ENCODE measurements around the gene SS18L1.

The SS18L1 gene

DNA sequence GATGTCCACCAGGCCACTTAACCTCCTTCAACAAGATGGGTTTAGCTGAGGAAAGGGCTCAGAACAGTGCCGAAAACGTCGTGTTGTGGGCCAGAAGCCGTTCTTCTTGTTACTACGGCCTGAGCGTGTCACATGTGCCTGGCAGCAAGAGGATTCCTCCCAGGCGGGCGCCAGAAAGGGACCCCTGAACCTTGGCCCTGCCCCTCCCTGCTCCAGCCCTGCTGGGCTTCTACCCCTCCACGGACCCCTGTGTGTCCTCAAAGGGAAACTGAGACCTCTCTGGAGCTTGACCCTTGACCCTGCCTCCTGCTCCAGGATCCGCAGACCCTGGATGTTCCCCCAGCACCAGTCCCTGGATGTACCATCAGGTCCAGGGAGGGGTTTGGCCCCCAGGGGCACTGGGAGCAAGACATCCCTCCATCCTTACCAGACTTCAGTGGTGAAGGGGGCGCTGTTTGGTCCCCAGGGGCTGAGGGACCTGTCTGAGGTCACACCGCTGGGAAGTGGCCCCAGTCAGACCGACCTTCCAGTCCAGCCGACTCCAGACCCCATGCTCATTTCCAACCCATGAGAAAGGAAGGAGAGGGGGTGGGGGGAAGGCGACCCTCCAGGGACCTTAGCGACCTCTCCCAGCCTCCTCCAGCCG lies 66.4 kb downstream of the SS18L1 start:
- H3K4me3 ChIP-seq (ENCODE audit: low read depth, low read length) = no peak overlapping the region
- DNase-seq (ENCODE audit: low read depth, low spot score) = no peak
- ChIA-PET POLR2A (interaction anchor here (0.9 kb wide), 1 partner anchor 12 kb away, joined by 3 read pairs; no protein-coding TSS in a partner anchor), CTCF (no interaction called here)
- TF ChIP-seq, protein P1, sequence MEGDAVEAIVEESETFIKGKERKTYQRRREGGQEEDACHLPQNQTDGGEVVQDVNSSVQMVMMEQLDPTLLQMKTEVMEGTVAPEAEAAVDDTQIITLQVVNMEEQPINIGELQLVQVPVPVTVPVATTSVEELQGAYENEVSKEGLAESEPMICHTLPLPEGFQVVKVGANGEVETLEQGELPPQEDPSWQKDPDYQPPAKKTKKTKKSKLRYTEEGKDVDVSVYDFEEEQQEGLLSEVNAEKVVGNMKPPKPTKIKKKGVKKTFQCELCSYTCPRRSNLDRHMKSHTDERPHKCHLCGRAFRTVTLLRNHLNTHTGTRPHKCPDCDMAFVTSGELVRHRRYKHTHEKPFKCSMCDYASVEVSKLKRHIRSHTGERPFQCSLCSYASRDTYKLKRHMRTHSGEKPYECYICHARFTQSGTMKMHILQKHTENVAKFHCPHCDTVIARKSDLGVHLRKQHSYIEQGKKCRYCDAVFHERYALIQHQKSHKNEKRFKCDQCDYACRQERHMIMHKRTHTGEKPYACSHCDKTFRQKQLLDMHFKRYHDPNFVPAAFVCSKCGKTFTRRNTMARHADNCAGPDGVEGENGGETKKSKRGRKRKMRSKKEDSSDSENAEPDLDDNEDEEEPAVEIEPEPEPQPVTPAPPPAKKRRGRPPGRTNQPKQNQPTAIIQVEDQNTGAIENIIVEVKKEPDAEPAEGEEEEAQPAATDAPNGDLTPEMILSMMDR (IDR thresholded peaks at IDR 0.05; ENCODE audit: insufficient read depth, low read length, missing control alignments) = no peak

DNA sequence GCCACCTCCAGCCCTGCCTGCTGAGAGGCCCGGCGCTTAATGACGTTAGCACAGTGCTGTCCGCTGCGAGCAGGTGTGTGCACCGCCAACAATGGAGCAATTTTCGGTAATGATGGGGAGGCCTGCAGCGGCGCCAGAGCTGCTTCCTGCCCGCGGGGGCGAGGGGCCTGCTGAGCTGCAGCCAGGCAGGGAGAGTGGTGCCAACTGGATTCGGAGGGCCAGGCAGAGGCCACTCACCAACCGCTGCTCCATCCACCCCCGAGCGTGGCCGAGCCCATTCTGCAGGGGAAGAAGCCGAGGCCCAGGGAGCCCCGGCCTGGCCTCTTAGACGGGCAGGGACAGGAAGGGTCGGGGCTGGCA lies 66.9 kb downstream of the SS18L1 start:
- TF ChIP-seq, protein P1 (IDR thresholded peaks at IDR 0.05; ENCODE audit: insufficient read depth, low read length, missing control alignments) = no peak
- DNase-seq (ENCODE audit: low read depth, low spot score) = no peak
- no peak overlapping the region for H3K4me3 ChIP-seq (ENCODE audit: low read depth, low read length)
- POLR2A ChIA-PET = no interaction called here
- CTCF ChIA-PET = no interaction called here

DNA sequence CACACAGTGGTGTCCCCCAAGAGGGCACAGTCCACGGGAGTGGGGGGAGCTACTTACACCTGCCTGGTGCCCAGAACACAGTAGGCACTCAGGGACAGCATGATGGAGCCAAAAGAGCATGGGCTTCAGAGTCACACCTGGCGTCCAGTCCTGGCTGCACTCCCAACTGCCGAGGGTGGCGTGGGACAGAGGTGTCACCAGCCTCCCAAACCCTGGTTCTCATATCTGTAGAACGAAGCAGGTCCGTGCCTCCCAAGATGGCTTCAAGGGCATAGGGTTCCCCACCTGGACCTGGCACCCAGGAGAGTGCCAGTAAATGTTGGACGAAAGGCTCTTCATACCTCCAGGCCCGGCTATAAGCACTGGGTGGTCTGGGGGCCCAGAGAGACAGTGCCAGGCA lies 67.6 kb downstream of the SS18L1 start:
- POLR2A ChIA-PET = no interaction called here
- CTCF ChIA-PET = interaction anchor here (1.6 kb wide), 1 partner anchor 24 kb away, joined by 3 read pairs; no protein-coding TSS in a partner anchor

DNA sequence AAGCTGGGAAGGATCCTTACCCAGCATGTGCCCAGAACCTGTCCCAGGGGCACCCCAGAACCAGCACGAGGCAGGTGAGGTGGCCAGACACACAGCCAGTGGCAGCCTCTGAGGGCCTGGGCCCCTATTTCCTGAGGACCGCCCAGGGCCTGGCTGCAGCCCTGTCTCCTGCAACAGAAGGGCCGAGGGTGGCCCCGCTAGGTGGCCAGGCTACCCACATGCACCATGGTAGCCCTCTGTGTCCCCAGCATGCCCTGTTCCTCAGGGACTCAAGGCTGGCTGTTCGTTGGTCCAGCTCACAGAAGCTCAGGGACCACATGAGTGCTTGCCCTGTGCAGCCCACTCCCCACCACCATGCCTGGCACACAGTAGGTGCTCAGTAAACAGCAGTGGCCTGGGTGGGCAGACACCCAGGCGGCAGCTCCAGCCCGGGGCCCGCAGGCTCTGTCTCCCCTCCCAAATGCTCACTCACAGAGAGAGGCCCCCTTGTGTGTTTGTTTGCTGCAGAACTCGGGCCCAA lies 68.3 kb downstream of the SS18L1 start:
- no peak for DNase-seq (ENCODE audit: low read depth, low spot score)
- ChIA-PET CTCF (interaction anchor here (1.6 kb wide), 1 partner anchor 23 kb away, joined by 3 read pairs; no protein-coding TSS in a partner anchor), POLR2A (no interaction called here)
- TF ChIP-seq, protein P1 (IDR thresholded peaks at IDR 0.05; ENCODE audit: insufficient read depth, low read length, missing control alignments) = no peak
- H3K4me3 ChIP-seq (ENCODE audit: low read depth, low read length) = no peak overlapping the region

More for the DNA sequence above, 67.6 kb downstream of the SS18L1 start:
- no peak for DNase-seq (ENCODE audit: low read depth, low spot score)
- no peak overlapping the region for H3K4me3 ChIP-seq (ENCODE audit: low read depth, low read length)
- TF ChIP-seq, protein P1 (IDR thresholded peaks at IDR 0.05; ENCODE audit: insufficient read depth, low read length, missing control alignments) = no peak

DNA sequence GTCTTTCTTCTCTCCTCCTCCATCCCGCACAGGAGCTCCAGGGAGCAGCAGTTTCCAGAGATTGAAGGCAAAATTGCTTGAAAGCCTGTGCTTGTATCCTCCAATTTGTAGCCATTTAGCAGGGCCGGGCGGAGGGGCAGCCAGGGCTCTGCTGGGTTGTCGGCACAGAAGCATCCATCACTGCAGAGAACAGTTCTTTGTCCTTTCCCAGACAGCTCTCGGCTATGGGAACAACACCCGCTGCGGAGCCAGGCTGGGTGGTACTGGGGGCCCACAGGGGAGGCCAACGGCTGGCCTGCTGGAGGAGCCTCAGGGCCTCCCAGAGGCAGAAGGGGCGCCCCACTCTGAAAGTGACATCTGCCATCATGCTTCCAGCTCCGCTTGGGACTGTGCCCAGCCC lies 68.7 kb downstream of the SS18L1 start:
- TF ChIP-seq, protein P1 (IDR thresholded peaks at IDR 0.05; ENCODE audit: insufficient read depth, low read length, missing control alignments) = no peak
- DNase-seq (ENCODE audit: low read depth, low spot score) = no peak
- POLR2A ChIA-PET = no interaction called here
- CTCF ChIA-PET = interaction anchor here (1.6 kb wide), 1 partner anchor 23 kb away, joined by 3 read pairs; no protein-coding TSS in a partner anchor
- no peak overlapping the region for H3K4me3 ChIP-seq (ENCODE audit: low read depth, low read length)

DNA sequence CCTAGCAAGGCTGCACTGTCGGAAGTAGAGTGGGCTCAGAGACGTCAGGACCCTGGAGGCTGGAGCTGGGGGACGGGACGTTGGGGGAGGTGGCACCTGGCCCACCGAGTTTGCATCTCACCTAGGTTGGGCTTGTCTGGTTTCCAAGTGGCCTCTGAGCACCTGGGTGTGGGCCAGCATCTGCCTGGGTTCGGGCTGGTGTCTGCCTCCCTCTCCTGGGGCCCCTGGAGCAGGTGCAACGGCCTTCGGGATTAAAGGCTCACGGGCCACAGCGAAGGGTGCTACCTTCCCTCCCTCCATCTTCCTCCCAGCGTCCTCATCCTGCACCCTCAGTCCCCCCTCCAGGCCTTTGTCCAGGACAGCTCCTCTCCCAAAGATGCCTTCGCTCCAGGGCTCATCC lies 70.5 kb downstream of the SS18L1 start:
- CTCF ChIA-PET = no interaction called here
- POLR2A ChIA-PET = no interaction called here
- H3K4me3 ChIP-seq (ENCODE audit: low read depth, low read length) = no peak overlapping the region
- DNase-seq (ENCODE audit: low read depth, low spot score) = no peak
- TF ChIP-seq, protein P1 (IDR thresholded peaks at IDR 0.05; ENCODE audit: insufficient read depth, low read length, missing control alignments) = no peak

All from AG04449 (cell line).